H9 (cell line): ENCODE results near the gene HNRNPU. TPM values are rescaled to one million over a fixed set of nuclear protein-coding genes. Genes with fewer than 3 reads are reported as not detected.

Experiments used
- DNase-seq: peaks from one replicate; pipeline ENCODE4 v3.0.0-alpha.2; 2017
- H2AFZ ChIP-seq: one replicate; pipeline ENCODE4 v1.6.1; 2013; ENCODE audit warnings: mild to moderate bottlenecking, low read length, control low read depth, moderate library complexity
- H2AK5ac ChIP-seq: 2 replicates; pipeline ENCODE4 v1.6.1; 2013; ENCODE audit warnings: low read length, control low read depth, mixed read lengths; ENCODE audit not compliant: insufficient read length
- H2BK120ac ChIP-seq: one replicate; pipeline ENCODE4 v1.6.1; 2013; ENCODE audit warnings: low read depth, mild to moderate bottlenecking, low read length, control low read depth, inconsistent platforms; ENCODE audit not compliant: poor library complexity, severe bottlenecking
- H2BK12ac ChIP-seq: 2 replicates; pipeline ENCODE4 v1.6.1; 2013; ENCODE audit warnings: low read length, control low read depth, mixed read lengths, low read depth; ENCODE audit not compliant: insufficient read length
- H2BK15ac ChIP-seq: 2 replicates; pipeline ENCODE4 v1.6.1; 2013; ENCODE audit warnings: low read depth, low read length, control low read depth
- H2BK20ac ChIP-seq: one replicate; pipeline ENCODE4 v1.6.1; 2013; ENCODE audit warnings: low read depth, mild to moderate bottlenecking, low read length, control low read depth, inconsistent platforms; ENCODE audit not compliant: poor library complexity, severe bottlenecking
- H2BK5ac ChIP-seq: 2 replicates; pipeline ENCODE4 v1.6.1; 2013; ENCODE audit warnings: low read length, control low read depth, mixed read lengths; ENCODE audit not compliant: insufficient read length
- H3K14ac ChIP-seq: 2 replicates; pipeline ENCODE4 v1.6.1; 2013; ENCODE audit warnings: low read length, control low read depth; ENCODE audit not compliant: insufficient read depth
- H3K18ac ChIP-seq: 2 replicates; pipeline ENCODE4 v1.6.1; 2013; ENCODE audit warnings: low read depth, mild to moderate bottlenecking, mixed read lengths, low read length, control low read depth; ENCODE audit not compliant: insufficient read length
- H3K23ac ChIP-seq: 2 replicates; pipeline ENCODE4 v1.6.1; 2013; ENCODE audit warnings: low read length, control low read depth, mixed read lengths, low read depth; ENCODE audit not compliant: insufficient read length
- H3K23me2 ChIP-seq: 2 replicates; pipeline ENCODE4 v1.6.1; 2013; ENCODE audit warnings: low read depth, mild to moderate bottlenecking, mixed read lengths, low read length, control low read depth; ENCODE audit not compliant: insufficient read length, poor library complexity, severe bottlenecking
- H3K27ac ChIP-seq: 2 replicates; pipeline ENCODE4 v1.5.1; 2013; ENCODE audit warnings: low read length, control low read depth, mixed read lengths, low read depth; ENCODE audit not compliant: insufficient read length
- H3K27me3 ChIP-seq: 2 replicates; pipeline ENCODE4 v1.6.1; 2013; ENCODE audit warnings: low read length, control low read depth, inconsistent platforms; ENCODE audit not compliant: insufficient read depth
- H3K4ac ChIP-seq: 2 replicates; pipeline ENCODE4 v1.6.1; 2013; ENCODE audit warnings: low read depth, mild to moderate bottlenecking, control low read depth, inconsistent platforms, low read length, moderate library complexity
- H3K4me1 ChIP-seq: 2 replicates; pipeline ENCODE4 v1.6.1; 2013; ENCODE audit warnings: low read length, control low read depth, inconsistent platforms; ENCODE audit not compliant: insufficient read depth
- H3K4me2 ChIP-seq: 2 replicates; pipeline ENCODE4 v1.6.1; 2013; ENCODE audit warnings: low read length, control low read depth, mixed read lengths; ENCODE audit not compliant: insufficient read length, insufficient read depth
- H3K56ac ChIP-seq: 2 replicates; pipeline ENCODE4 v1.6.1; 2013; ENCODE audit warnings: low read depth, mild to moderate bottlenecking, mixed read lengths, low read length, control low read depth; ENCODE audit not compliant: insufficient read length
- H3K79me1 ChIP-seq: 2 replicates; pipeline ENCODE4 v1.6.1; 2013; ENCODE audit warnings: low read depth, mild to moderate bottlenecking, moderate library complexity, low read length, control low read depth, inconsistent platforms; ENCODE audit not compliant: insufficient read depth, poor library complexity, severe bottlenecking
- H3K79me2 ChIP-seq: 2 replicates; pipeline ENCODE4 v1.6.1; 2013; ENCODE audit warnings: low read length, control low read depth, inconsistent platforms; ENCODE audit not compliant: insufficient read depth
- H3K9ac ChIP-seq: 2 replicates; pipeline ENCODE4 v1.6.1; 2013; ENCODE audit warnings: low read length, control low read depth, mixed read lengths; ENCODE audit not compliant: insufficient read length; ENCODE audit errors: extremely low read depth
- H3K9me3 ChIP-seq: one replicate; pipeline ENCODE4 v1.6.1; 2013; ENCODE audit warnings: low read depth, low read length, inconsistent platforms; ENCODE audit not compliant: control insufficient read depth
- H3T11ph ChIP-seq: one replicate; pipeline ENCODE4 v1.6.1; 2013; ENCODE audit warnings: mild to moderate bottlenecking, low read length, control low read depth, inconsistent platforms
- H4K20me1 ChIP-seq: one replicate; pipeline ENCODE4 v1.6.1; 2013; ENCODE audit not compliant: control insufficient read depth, insufficient read length, insufficient read depth
- H4K5ac ChIP-seq: 2 replicates; pipeline ENCODE4 v1.6.1; 2013; ENCODE audit warnings: low read depth, mild to moderate bottlenecking, mixed read lengths, low read length, control low read depth; ENCODE audit not compliant: insufficient read length
- H4K8ac ChIP-seq: replicated peaks from 2 replicates; pipeline ENCODE4 v1.6.1; 2013; ENCODE audit warnings: low read length, control low read depth, mixed read lengths, low read depth; ENCODE audit not compliant: insufficient read length
- H4K91ac ChIP-seq: 2 replicates; pipeline ENCODE4 v1.6.1; 2013; ENCODE audit warnings: low read depth, mild to moderate bottlenecking, moderate library complexity, mixed read lengths, low read length, control low read depth; ENCODE audit not compliant: insufficient read length
- H3K27ac Mint-ChIP-seq, 3 experiments: 2 replicates in 2 of 3; 3 replicates in 1 of 3; pipeline ENCODE4 v1.8.0; 2020 to 2021; ENCODE audit warnings: mixed read lengths in 3 of 3, mild to moderate bottlenecking in 1 of 3, moderate library complexity in 1 of 3
- H3K27me3 Mint-ChIP-seq: 2 replicates; pipeline ENCODE4 v1.8.0; 2021; ENCODE audit warnings: low read depth, mild to moderate bottlenecking, moderate library complexity, mixed read lengths
- H3K36me3 Mint-ChIP-seq, 3 experiments: 2 replicates in 2 of 3; 3 replicates in 1 of 3; pipeline ENCODE4 v1.8.0; 2020 to 2021; ENCODE audit warnings: low read depth in 3 of 3, mixed read lengths in 3 of 3; ENCODE audit not compliant: insufficient read depth in 1 of 3
- H3K4me1 Mint-ChIP-seq, 2 experiments: 2 replicates each; pipeline ENCODE4 v1.8.0; 2020; ENCODE audit warnings: mixed read lengths in 2 of 2
- H3K4me3 Mint-ChIP-seq, 2 experiments: 2 replicates in 1 of 2; 3 replicates in 1 of 2; pipeline ENCODE4 v1.8.0; 2020 to 2021; ENCODE audit warnings: mild to moderate bottlenecking in 2 of 2, mixed read lengths in 2 of 2, moderate library complexity in 1 of 2
- H3K9me3 Mint-ChIP-seq, 2 experiments: 2 replicates in 1 of 2; 3 replicates in 1 of 2; pipeline ENCODE4 v1.8.0; 2020; ENCODE audit warnings: mild to moderate bottlenecking in 2 of 2, mixed read lengths in 2 of 2, moderate library complexity in 1 of 2
- CTCF ChIP-seq: fragments of 200-600 bp; sonication (generic); conservative IDR thresholded peaks from 3 replicates; pipeline ENCODE4 v1.8.0; 2021; ENCODE audit warnings: antibody characterized with exemption, mild to moderate bottlenecking
- WGBS: extraction: QIAGEN DNeasy Blood & Tissue Kit; methylation state at CpG from one replicate; pipeline ENCODE4 v1.1.7; 2013; ENCODE audit warnings: missing lambda C conversion rate, low lambda C conversion rate, mixed read lengths; ENCODE audit not compliant: insufficient read length; ENCODE audit errors: extremely low coverage; 5-methylcytosine and 5-hydroxymethylcytosine counted together
- total RNA-seq: library from RNA; stranded (reverse); gene quantifications from 2 replicates; pipeline ENCODE4 v1.2.1, GENCODE V29; 2021

HNRNPU gene
- total RNA-seq, 1 experiment from 2014 or later: 657 TPM

- Histone ChIP-seq H3K79me1 (no peaks in the 10 kb centered on the region), H4K8ac (no peak overlapping the region), H3K27me3 (no peaks in the 10 kb centered on the region), H3K4ac (no peak overlapping the region), H3K18ac (no peak overlapping the region), H3T11ph (no peak overlapping the region), H2AFZ (no peak overlapping the region), H3K23ac (no peak overlapping the region), H3K4me2 (no peak overlapping the region), H3K79me2 (no peaks in the 10 kb centered on the region), H4K5ac (no peak overlapping the region), H3K4me1 (no peaks in the 10 kb centered on the region), H3K14ac (no peak overlapping the region), H3K23me2 (no peaks in the 10 kb centered on the region), H2BK12ac (no peak overlapping the region), H2BK5ac (no peak overlapping the region), H2BK20ac (no peak overlapping the region), H3K56ac (no peak overlapping the region), H4K91ac (no peak overlapping the region), H3K9me3 (no peaks in the 10 kb centered on the region), H2AK5ac (no peak overlapping the region), H3K9ac (no peak overlapping the region), H2BK120ac (no peak overlapping the region), H3K27ac (no peak overlapping the region), H2BK15ac (no peak overlapping the region), H4K20me1 (no peaks in the 10 kb centered on the region)
- Mint-ChIP-seq H3K36me3 (no peaks in the 10 kb centered on the region), H3K27ac (peak overlapping the region in 2 of 3 experiments; percentile 40 to 83; a peak in 3 of 7 replicates), H3K4me3 (no peak overlapping the region; a peak in 1 of 5 replicates), H3K4me1 (peaks cover 8% of the 10 kb centered on the region in 2 experiments), H3K9me3 (no peaks in the 10 kb centered on the region; a peak in 2 of 5 replicates), H3K27me3 (no peaks in the 10 kb centered on the region)
- no CpG with 5 or more reads among the region's 3 CpGs for WGBS
- TF ChIP-seq CTCF: no peak
- DNase-seq: no peak
Observed at GRCh38 chr1:244904119-244904518, 39.8 kb upstream of the HNRNPU start.
